Transverse colon (tissue), 4 donors: ENCODE results near the gene CTTN. TPM values are rescaled to one million over a fixed set of nuclear protein-coding genes. Genes with fewer than 3 reads are reported as not detected.

ENCODE experiments used
- DNase-seq: peaks from one replicate; pipeline ENCODE4 v3.0.0-alpha.2; 2019
- H3K27ac ChIP-seq, 4 donors: fragments of 200-600 bp; sonication (generic); 2 replicates each; pipeline ENCODE4 v1.5.1; 2016 to 2018; ENCODE audit warnings: inconsistent platforms in 4 of 4
- H3K27me3 ChIP-seq: fragments of 200-600 bp; sonication (generic); 2 replicates; pipeline ENCODE4 v1.5.1; 2017; ENCODE audit warnings: inconsistent platforms
- H3K36me3 ChIP-seq, 4 donors: fragments of 200-600 bp; sonication (generic); 2 replicates each; pipeline ENCODE4 v1.5.1; 2017 to 2019; ENCODE audit warnings: inconsistent platforms in 4 of 4
- H3K4me1 ChIP-seq, 4 donors: fragments of 200-600 bp; sonication (generic); 2 replicates each; pipeline ENCODE4 v1.5.1; 2017 to 2020; ENCODE audit warnings: inconsistent platforms in 4 of 4
- H3K4me3 ChIP-seq, 4 donors: fragments of 200-600 bp; sonication (generic); 1 replicate in 1 of 4; 2 replicates in 3 of 4; pipeline versions ENCODE4 v1.5.1 to v1.6.1; 2017 to 2019; ENCODE audit warnings: inconsistent platforms in 4 of 4
- H3K9me3 ChIP-seq, 2 donors: fragments of 200-600 bp; sonication (generic); 2 replicates each; pipeline ENCODE4 v1.5.1; 2017 to 2019; ENCODE audit warnings: inconsistent platforms in 2 of 2
- CTCF ChIP-seq, 5 experiments: fragments of 200-600 bp in 3 of 5; fragments of 450-650 bp in 2 of 5; sonication (generic) in 3 of 5; IDR thresholded peaks; 1 replicate in 2 of 5; 2 replicates in 3 of 5; pipeline ENCODE4 v1.5.1; 2016 to 2017; ENCODE audit warnings: antibody characterized with exemption in 5 of 5, inconsistent platforms in 3 of 5, mild to moderate bottlenecking in 2 of 5, moderate library complexity in 1 of 5
- EP300 ChIP-seq: sonication (generic); formaldehyde crosslinking; IDR thresholded peaks from one replicate; pipeline ENCODE4 v1.6.1; 2017; ENCODE audit warnings: antibody characterized with exemption, low read depth
- POLR2A ChIP-seq: fragments of 450-650 bp; IDR thresholded peaks from one replicate; pipeline ENCODE4 v1.6.1; 2016; ENCODE audit warnings: antibody characterized with exemption, mild to moderate bottlenecking, moderate library complexity
- POLR2AphosphoS5 ChIP-seq, 3 donors: sonication (generic); formaldehyde crosslinking; IDR thresholded peaks; one replicate each; pipeline ENCODE4 v1.6.1; 2016; ENCODE audit warnings: antibody characterized with exemption in 3 of 3
- WGBS, 2 donors: methylation state at CpG; one replicate each; pipeline ENCODE4 v1.1.5; 2018; ENCODE audit warnings: low coverage in 1 of 2; 5-methylcytosine and 5-hydroxymethylcytosine counted together
- in situ Hi-C, 4 donors: fragments of 200-750 bp; cut with MboI; loops; one replicate each; pipeline versions ENCODE4 v1.15.0 to v1.15.1; 2017; ENCODE audit warnings: low sequenced_read_pairs in 3 of 4, low pct_ligation_motif_present in 1 of 4, low pct_unique_long_range_greater_than_20kb in 1 of 4
- intact Hi-C: fragments of 100-400 bp; cut with DNase I; formaldehyde crosslinking; loops from one replicate; pipeline ENCODE4 v1.15.1; 2023; ENCODE audit warnings: low total_unique reads
- total RNA-seq, 4 donors: library from RNA; depleted of rRNA; stranded (reverse); fragments of >200 nt; gene quantifications; one replicate each; pipeline ENCODE4 v1.1.0, GENCODE V29; 2016

The CTTN gene
- total RNA-seq, 4 donors from 2014 or later: 203 to 449 (median 365) TPM

DNA sequence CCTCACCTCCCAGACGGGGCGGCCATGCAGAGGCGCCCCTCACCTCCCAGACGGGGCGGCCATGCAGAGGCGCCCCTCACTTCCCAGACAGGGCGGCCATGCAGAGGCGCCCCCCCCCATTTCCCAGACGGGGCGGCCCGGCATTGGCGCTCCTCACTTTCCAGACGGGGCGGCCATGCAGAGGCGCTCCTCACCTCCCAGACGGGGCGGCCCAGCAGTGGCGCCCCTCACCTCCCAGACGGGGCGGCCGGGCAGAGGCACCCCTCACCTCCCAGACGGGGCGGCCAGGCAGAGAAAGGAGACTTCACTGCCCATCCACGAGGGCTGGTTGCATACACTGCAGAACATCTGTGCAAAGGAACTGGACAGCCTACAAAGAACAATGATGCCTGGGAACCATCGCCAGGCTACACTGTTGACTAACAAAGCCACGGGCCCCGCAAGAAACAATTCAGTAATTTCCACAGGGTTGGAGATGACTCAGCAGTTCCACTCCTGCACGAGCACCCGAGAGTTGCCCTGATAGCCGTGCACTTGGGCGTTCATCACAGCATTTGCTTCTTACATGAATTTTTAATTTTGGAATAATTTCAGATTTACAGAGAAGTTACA is 58.7 kb downstream of the CTTN start:
- DNase-seq: no peak
- H3K4me1 ChIP-seq: no peaks in the 10 kb centered on the region
- H3K9me3 ChIP-seq: no peaks in the 10 kb centered on the region
- intact Hi-C loops (no loop called here), in situ Hi-C loops (no loop called here)
- no peak overlapping the region for H3K4me3 ChIP-seq
- H3K36me3 ChIP-seq: no peaks in the 10 kb centered on the region
- 31 to 69% methylated on average over 7 to 23 of the region's 31 CpGs for WGBS, 2 donors
- TF ChIP-seq CTCF (IDR thresholded peaks at IDR 0.05): no peak
- TF ChIP-seq EP300: no peak
- no peak for TF ChIP-seq POLR2A
- TF ChIP-seq POLR2AphosphoS5 (IDR thresholded peaks at IDR 0.05): no peak
- H3K27ac ChIP-seq: no peak overlapping the region
- H3K27me3 ChIP-seq: peaks cover 11% of the 10 kb centered on the region

DNA sequence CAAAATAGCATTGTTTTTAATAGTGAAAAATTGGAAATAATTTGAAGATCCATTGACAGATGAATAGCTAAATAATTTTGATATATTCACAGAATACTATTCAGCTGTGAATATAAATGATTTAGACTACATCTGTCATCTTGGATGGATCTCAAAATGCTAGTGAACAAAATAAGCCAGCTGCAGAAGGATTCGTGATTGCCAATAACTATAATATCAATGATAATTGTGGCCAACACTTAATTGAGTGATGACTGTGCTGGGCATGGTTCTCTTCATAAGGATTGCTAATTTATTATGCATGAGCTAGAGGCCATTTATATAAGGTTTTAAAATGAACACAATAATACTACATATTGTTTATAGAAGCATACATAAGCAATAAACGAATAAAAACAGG is 60.4 kb downstream of the CTTN start:
- H3K36me3 ChIP-seq: no peaks in the 10 kb centered on the region
- in situ Hi-C loops (no loop called here), intact Hi-C loops (no loop called here)
- TF ChIP-seq CTCF (IDR thresholded peaks at IDR 0.05) (no peak), POLR2AphosphoS5 (IDR thresholded peaks at IDR 0.05) (no peak), EP300 (no peak), POLR2A (no peak)
- H3K4me1 ChIP-seq: no peaks in the 10 kb centered on the region
- no peaks in the 10 kb centered on the region for H3K9me3 ChIP-seq
- no peak overlapping the region for H3K27ac ChIP-seq
- peaks cover 11% of the 10 kb centered on the region for H3K27me3 ChIP-seq
- DNase-seq: no peak
- no peak overlapping the region for H3K4me3 ChIP-seq
- 53 to 58% methylated on average over 2 of the region's 2 CpGs for WGBS, 2 donors

GRCh38 chr11:70460111-70460510 is 61.8 kb downstream of the CTTN start:
- Histone ChIP-seq H3K27me3 (peaks cover 7% of the 10 kb centered on the region), H3K27ac (no peak overlapping the region), H3K9me3 (no peaks in the 10 kb centered on the region), H3K4me1 (no peaks in the 10 kb centered on the region), H3K36me3 (no peaks in the 10 kb centered on the region), H3K4me3 (no peak overlapping the region)
- DNase-seq: no peak
- 85% methylated on average over 4 of the region's 4 CpGs; no CpG with 5 or more reads in 1 of the 2 donors for whole genome bisulfite sequencing, 2 donors
- intact Hi-C loops: no loop called here
- no peak for TF ChIP-seq POLR2AphosphoS5 (IDR thresholded peaks at IDR 0.05)
- no peak for TF ChIP-seq EP300
- no peak for TF ChIP-seq POLR2A
- no peak for TF ChIP-seq CTCF (IDR thresholded peaks at IDR 0.05)
- in situ Hi-C loops: loop anchor here in 2 of 4 donors (10.0 kb wide), 1 partner anchor 295 kb away; no protein-coding TSS in a partner anchor

- DNase-seq: no peak
- 71% methylated on average over 10 of the region's 10 CpGs; no CpG with 5 or more reads in 1 of the 2 donors for WGBS, 2 donors
- no peak overlapping the region for H3K27ac ChIP-seq
- no peak overlapping the region for H3K4me3 ChIP-seq
- no peaks in the 10 kb centered on the region for H3K9me3 ChIP-seq
- H3K36me3 ChIP-seq: no peaks in the 10 kb centered on the region
- no peaks in the 10 kb centered on the region for H3K4me1 ChIP-seq
- TF ChIP-seq CTCF (IDR thresholded peaks at IDR 0.05) (no peak), EP300 (no peak), POLR2AphosphoS5 (IDR thresholded peaks at IDR 0.05) (no peak), POLR2A (no peak)
- in situ Hi-C loops: loop anchor here in 2 of 4 donors (10.0 kb wide), 1 partner anchor 294 kb away; no protein-coding TSS in a partner anchor
- H3K27me3 ChIP-seq: peaks cover 4% of the 10 kb centered on the region
- intact Hi-C loops: no loop called here
Measured at GRCh38 chr11:70460964-70461363, 62.6 kb downstream of the CTTN start.
